ENCODE data around the gene KIF26A.

Gene KIF26A

DNA sequence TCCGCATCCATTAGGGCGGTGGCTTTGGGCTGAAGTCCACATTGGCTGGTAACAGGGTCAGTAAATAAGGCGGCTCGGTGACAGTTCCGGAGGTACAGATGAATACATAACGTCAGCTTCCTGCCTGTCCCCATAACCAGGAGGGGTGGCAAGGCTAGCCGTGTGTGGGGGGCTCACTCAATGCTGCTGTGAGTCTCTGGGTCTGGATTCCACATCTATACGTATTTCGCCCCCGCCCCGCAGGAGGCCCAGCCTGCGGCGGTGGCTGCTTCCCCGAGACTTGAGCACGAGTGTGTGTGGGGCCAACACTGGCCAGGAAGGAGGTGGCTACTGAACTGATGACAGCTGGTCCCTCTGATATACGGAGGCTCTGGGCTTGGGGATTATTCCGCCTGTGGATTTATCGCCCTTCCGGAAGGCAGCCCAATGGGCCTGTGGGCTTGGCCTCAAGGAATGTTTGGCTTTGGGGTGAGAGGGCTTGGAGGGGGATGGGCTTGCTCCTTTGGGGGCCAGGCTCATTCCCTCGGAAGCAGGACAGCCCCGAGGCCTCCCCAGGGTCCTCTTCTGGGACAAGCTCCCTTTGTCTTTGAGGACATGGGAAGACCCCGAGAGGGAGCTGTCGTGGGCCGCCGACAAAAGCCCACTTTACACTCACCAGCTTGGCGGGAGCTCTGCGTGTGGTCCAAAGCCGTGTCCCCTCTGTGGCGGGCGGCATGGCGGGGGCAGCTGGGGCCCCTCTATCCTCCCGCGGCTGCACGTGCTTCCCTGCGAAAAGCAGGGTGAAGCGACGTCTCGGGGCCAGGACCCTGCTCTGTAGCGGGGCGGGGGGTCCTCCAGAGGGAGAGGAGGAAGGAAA is 82.1 kb downstream of the KIF26A start:
- TF ChIP-seq, protein P1, sequence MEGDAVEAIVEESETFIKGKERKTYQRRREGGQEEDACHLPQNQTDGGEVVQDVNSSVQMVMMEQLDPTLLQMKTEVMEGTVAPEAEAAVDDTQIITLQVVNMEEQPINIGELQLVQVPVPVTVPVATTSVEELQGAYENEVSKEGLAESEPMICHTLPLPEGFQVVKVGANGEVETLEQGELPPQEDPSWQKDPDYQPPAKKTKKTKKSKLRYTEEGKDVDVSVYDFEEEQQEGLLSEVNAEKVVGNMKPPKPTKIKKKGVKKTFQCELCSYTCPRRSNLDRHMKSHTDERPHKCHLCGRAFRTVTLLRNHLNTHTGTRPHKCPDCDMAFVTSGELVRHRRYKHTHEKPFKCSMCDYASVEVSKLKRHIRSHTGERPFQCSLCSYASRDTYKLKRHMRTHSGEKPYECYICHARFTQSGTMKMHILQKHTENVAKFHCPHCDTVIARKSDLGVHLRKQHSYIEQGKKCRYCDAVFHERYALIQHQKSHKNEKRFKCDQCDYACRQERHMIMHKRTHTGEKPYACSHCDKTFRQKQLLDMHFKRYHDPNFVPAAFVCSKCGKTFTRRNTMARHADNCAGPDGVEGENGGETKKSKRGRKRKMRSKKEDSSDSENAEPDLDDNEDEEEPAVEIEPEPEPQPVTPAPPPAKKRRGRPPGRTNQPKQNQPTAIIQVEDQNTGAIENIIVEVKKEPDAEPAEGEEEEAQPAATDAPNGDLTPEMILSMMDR (IDR thresholded peaks at IDR 0.05; ENCODE audit: insufficient read depth, low read length, poor library complexity, severe bottlenecking), result no peak
- Histone ChIP-seq H3K36me3 (ENCODE audit: control insufficient read depth, insufficient read depth, low read length) (no peaks in the 10 kb centered on the region), H3K4me3 (replicated peaks; ENCODE audit: low read depth, low read length) (no peak overlapping the region), H3K27me3 (replicated peaks; ENCODE audit: control insufficient read depth, insufficient read depth, low read length) (no peaks in the 10 kb centered on the region)
- DNase-seq (ENCODE audit: extremely low read depth, insufficient read length), result no peak

DNA sequence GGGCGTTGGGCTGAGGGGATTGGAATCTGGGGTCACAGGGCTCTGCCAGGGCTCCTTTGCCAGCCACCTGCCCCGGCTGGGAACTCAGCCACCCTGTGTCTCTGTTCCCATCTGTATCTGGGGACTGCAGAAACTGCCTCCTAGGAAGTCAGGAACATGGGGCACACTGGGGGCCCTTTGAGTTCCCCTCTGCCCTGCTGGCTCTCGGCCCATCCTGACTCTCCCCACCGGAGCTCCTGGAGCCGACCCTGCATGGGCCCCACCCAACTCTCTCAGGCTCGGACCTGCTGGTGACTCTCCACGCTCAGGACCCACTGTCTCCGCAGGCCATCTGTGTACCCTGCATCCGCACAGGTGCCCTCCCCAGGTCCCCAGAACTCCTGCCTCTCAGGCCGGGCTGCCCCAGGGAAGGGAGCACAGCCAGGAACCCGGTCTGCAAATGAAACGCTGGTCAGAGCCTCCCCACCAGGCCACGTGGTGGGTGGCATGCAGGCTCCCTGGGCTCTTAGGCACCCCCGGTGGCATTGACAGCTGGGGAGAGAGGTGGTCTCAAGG is 82.8 kb downstream of the KIF26A start:
- no peak for DNase-seq (ENCODE audit: extremely low read depth, insufficient read length)
- H3K27me3 ChIP-seq (replicated peaks; ENCODE audit: control insufficient read depth, insufficient read depth, low read length), result no peaks in the 10 kb centered on the region
- H3K36me3 ChIP-seq (ENCODE audit: control insufficient read depth, insufficient read depth, low read length), result no peaks in the 10 kb centered on the region
- TF ChIP-seq, protein P1 (IDR thresholded peaks at IDR 0.05; ENCODE audit: insufficient read depth, low read length, poor library complexity, severe bottlenecking), result no peak
- no peak overlapping the region for H3K4me3 ChIP-seq (replicated peaks; ENCODE audit: low read depth, low read length)

DNA sequence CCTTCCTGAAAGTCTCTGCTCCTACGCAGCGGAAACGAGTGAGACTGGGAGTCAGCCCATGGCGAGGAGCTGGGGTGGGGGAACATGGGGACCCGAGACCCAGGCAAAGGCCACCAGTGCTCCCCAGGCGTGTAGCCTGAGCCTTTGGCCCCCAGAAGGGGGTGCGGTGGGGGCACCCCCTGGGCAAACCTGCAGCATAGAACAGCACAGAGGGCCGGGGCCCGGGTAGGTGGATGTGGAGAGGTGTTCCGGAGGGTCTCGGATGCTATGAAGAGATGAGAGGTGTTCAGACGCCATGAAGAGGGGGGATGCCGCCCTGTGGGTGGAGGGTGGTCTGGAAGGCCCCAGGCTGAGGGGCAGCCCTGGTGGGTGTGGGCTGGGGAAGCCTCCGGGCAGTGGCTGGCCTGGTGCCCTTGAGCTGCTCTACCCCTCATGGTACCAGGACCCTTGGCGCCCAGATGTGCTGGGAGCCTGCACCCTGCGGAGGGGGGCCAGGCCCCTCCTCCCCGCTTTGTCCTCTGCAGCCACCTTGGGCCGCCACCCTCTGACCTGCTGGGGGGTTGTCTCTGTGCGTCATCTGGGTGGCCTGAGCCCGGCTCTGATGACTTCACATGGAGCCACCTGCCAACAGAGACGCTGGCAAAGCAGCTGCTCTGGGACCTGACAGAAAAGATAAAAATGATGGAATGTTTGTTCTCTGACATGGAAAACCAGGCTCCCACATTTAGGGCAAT is 83.4 kb downstream of the KIF26A start:
- Histone ChIP-seq H3K36me3 (ENCODE audit: control insufficient read depth, insufficient read depth, low read length) (no peaks in the 10 kb centered on the region), H3K4me3 (replicated peaks; ENCODE audit: low read depth, low read length) (no peak overlapping the region), H3K27me3 (replicated peaks; ENCODE audit: control insufficient read depth, insufficient read depth, low read length) (no peaks in the 10 kb centered on the region)
- DNase-seq (ENCODE audit: extremely low read depth, insufficient read length), result no peak
- TF ChIP-seq, protein P1 (IDR thresholded peaks at IDR 0.05; ENCODE audit: insufficient read depth, low read length, poor library complexity, severe bottlenecking), result no peak

DNA sequence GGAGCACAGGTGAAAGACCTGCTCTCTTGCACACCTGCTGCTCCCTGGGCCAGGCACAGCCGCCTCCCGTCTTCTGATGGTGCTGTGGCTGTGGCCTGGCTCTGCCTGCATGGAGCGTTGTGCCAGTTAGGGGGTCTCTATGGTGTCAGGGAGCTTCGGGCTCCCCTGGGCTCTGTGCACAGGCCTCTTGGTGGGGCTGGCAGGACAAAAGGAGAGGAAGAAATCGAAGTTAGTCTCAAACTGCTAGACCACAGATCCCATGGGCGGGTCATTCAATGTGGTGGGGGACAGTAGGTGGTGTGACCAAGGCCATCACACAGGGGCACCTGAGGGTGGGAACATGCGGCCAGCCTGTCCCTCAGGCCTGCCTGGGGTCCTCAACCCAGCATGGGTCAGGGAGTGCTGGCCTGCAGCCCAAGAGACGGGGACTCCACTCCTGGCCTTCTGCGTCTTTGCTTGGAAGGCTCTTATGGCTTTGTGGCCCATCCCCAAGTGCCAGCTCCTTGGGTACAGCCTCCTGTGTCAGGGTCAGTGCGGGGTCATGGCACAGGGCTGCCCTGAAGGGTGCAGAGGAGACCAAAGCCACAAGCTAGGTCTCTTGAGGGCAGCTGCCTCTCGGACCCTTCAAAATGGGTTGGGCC is 84.1 kb downstream of the KIF26A start:
- TF ChIP-seq, protein P1 (IDR thresholded peaks at IDR 0.05; ENCODE audit: insufficient read depth, low read length, poor library complexity, severe bottlenecking), result no peak
- no peaks in the 10 kb centered on the region for H3K36me3 ChIP-seq (ENCODE audit: control insufficient read depth, insufficient read depth, low read length)
- H3K27me3 ChIP-seq (replicated peaks; ENCODE audit: control insufficient read depth, insufficient read depth, low read length), result no peaks in the 10 kb centered on the region
- DNase-seq (ENCODE audit: extremely low read depth, insufficient read length), result no peak
- H3K4me3 ChIP-seq (replicated peaks; ENCODE audit: low read depth, low read length), result no peak overlapping the region

DNA sequence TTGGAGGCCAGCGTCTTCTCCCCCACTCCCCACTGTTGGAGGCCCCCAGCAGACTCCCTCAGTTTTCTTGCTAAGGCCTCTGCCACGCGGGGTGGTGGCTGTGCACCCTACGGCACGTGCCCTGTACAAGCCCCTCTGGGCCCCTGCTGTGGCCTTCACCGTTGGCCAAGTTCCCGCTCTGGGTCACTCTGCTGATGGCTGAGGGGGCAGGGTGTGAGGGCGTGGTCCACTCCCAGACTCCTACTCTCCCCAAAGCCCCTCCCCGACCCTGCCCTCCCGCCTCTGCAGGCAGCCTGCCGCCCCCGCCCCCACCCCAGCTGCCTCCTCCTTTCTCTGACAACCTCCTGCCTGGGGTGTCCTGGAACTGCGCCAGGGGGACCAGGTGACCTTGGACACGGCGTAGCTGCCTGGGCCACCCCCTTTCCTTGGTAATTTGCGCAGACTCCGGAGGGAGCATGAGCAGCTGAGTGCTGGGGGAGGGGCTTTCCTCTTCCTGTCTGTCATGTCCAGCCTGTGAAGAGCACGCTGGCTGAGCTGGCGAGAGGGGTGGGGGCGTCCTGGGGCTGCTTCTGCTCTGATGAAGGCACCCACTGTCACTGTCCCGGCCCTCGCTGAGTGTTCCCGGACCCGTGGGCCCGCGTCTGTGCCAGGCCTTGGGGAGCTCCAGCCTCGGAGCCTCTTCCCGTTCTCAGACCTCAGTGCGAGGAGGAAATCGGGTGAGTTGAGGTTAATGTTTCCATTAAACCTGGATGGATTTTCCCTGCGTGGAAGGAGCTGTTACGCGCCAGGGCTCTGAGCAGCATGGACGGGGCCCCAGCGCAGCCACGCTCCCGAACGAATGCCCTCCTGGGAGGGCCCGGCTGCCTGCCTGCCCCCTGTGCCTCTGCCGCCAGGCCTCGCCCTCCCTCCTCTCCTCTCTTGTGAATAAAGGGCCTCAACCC is 85.0 kb downstream of the KIF26A start:
- no peak for DNase-seq (ENCODE audit: extremely low read depth, insufficient read length)
- H3K4me3 ChIP-seq (replicated peaks; ENCODE audit: low read depth, low read length), result no peak overlapping the region
- no peaks in the 10 kb centered on the region for H3K27me3 ChIP-seq (replicated peaks; ENCODE audit: control insufficient read depth, insufficient read depth, low read length)
- no peaks in the 10 kb centered on the region for H3K36me3 ChIP-seq (ENCODE audit: control insufficient read depth, insufficient read depth, low read length)
- TF ChIP-seq, protein P1 (IDR thresholded peaks at IDR 0.05; ENCODE audit: insufficient read depth, low read length, poor library complexity, severe bottlenecking), result no peak
